Fibroblast of lung (primary cell): Measurements from ENCODE around the gene HIRIP3. TPM values are rescaled to one million over a fixed set of nuclear protein-coding genes. Genes with fewer than 3 reads are reported as not detected.

Experiments
- DNase-seq, 2 donors: peaks; one replicate each; pipeline versions ENCODE4 v3.0.0 to v3.0.0-alpha.2; 2010; ENCODE audit warnings: low read depth in 2 of 2
- H2AFZ ChIP-seq: 2 replicates; pipeline ENCODE4 v1.5.1; 2012; ENCODE audit warnings: low read length, control low read depth, inconsistent platforms
- H3K27ac ChIP-seq: 2 replicates; pipeline ENCODE4 v1.5.1; 2011; ENCODE audit warnings: low read length, control low read depth; ENCODE audit not compliant: insufficient read depth
- H3K27me3 ChIP-seq: 2 replicates; pipeline ENCODE4 v1.5.1; 2011; ENCODE audit warnings: mild to moderate bottlenecking, low read length; ENCODE audit not compliant: control insufficient read depth, insufficient read depth
- H3K36me3 ChIP-seq: 2 replicates; pipeline ENCODE4 v1.5.1; 2011; ENCODE audit warnings: low read length; ENCODE audit not compliant: control insufficient read depth, insufficient read depth
- H3K4me1 ChIP-seq: 2 replicates; pipeline ENCODE4 v1.5.1; 2011; ENCODE audit warnings: low read length; ENCODE audit not compliant: control insufficient read depth, insufficient read depth; ENCODE audit errors: extremely low read depth
- H3K4me2 ChIP-seq: 2 replicates; pipeline ENCODE4 v1.5.1; 2011; ENCODE audit warnings: low read length, control low read depth; ENCODE audit not compliant: insufficient read depth; ENCODE audit errors: extremely low read depth
- H3K4me3 ChIP-seq, 4 experiments: fragments of 200-600 bp in 1 of 4; sonication (generic) in 1 of 4; replicated peaks in 1 of 4; 2 replicates each; pipeline ENCODE4 v1.5.1; 2011 to 2016; ENCODE audit warnings: low read length in 4 of 4, low read depth in 3 of 4, mild to moderate bottlenecking in 3 of 4, control low read depth in 2 of 4, inconsistent platforms in 1 of 4, mixed read lengths in 1 of 4; ENCODE audit not compliant: insufficient read depth in 1 of 4; ENCODE audit errors: control extremely low read depth in 1 of 4
- H3K79me2 ChIP-seq: 2 replicates; pipeline ENCODE4 v1.5.1; 2012; ENCODE audit warnings: mild to moderate bottlenecking, low read length, inconsistent platforms; ENCODE audit not compliant: control insufficient read depth, insufficient read depth
- H3K9ac ChIP-seq: 2 replicates; pipeline ENCODE4 v1.5.1; 2011; ENCODE audit warnings: mild to moderate bottlenecking, low read length, control low read depth; ENCODE audit not compliant: insufficient read depth
- H3K9me3 ChIP-seq: 2 replicates; pipeline ENCODE4 v1.5.1; 2012; ENCODE audit warnings: low read depth, low read length; ENCODE audit not compliant: control insufficient read depth, insufficient read depth
- H4K20me1 ChIP-seq: 2 replicates; pipeline ENCODE4 v1.5.1; 2011; ENCODE audit warnings: low read length; ENCODE audit not compliant: control insufficient read depth, insufficient read depth; ENCODE audit errors: extremely low read depth
- CTCF ChIP-seq, 2 donors: IDR thresholded peaks in 1 of 2; conservative IDR thresholded peaks in 1 of 2; 1 replicate in 1 of 2; 2 replicates in 1 of 2; pipeline ENCODE4 v1.5.1; 2011 to 2012; ENCODE audit warnings: low read length in 2 of 2, control low read depth in 1 of 2, inconsistent platforms in 1 of 2, low read depth in 1 of 2, mild to moderate bottlenecking in 1 of 2
- EZH2 ChIP-seq: IDR thresholded peaks from 2 replicates; pipeline ENCODE4 v1.5.1; 2012; ENCODE audit warnings: low read length, control low read depth, mild to moderate bottlenecking; ENCODE audit errors: missing control alignments
- polyA plus RNA-seq, 2 donors: library from polyadenylated mRNA; depleted of rRNA in 1 of 2; stranded (reverse) in 1 of 2; unstranded in 1 of 2; fragments of >200 nt; gene quantifications; 2 replicates each; pipeline ENCODE4 v1.2.1, GENCODE V29; 2011 to 2012; ENCODE audit warnings: missing spikeins in 1 of 2
- total RNA-seq: library from RNA; depleted of rRNA; stranded (reverse); fragments of >200 nt; gene quantifications from 2 replicates; pipeline ENCODE4 v1.2.1, GENCODE V29; 2014

Gene HIRIP3
- total and polyA plus RNA-seq, 2 donors (not counting 1 experiment from before 2014, with no cell fraction given), result 3.0 to 7.9 TPM

- Histone ChIP-seq H3K79me2 (no peaks in the 10 kb centered on the region), H4K20me1 (no peaks in the 10 kb centered on the region), H2AFZ (no peak overlapping the region), H3K9ac (no peak overlapping the region), H3K36me3 (no peaks in the 10 kb centered on the region), H3K9me3 (no peaks in the 10 kb centered on the region), H3K4me1 (no peaks in the 10 kb centered on the region), H3K27ac (no peak overlapping the region), H3K4me2 (no peak overlapping the region), H3K27me3 (no peaks in the 10 kb centered on the region), H3K4me3 (no peak overlapping the region)
- no peak for DNase-seq
- TF ChIP-seq CTCF (conservative IDR thresholded peaks at IDR 0.05 in 1 of 2, IDR thresholded peaks at IDR 0.05 in 1 of 2; ENCODE audit: low read depth in 1 of 2, low read length in 2 of 2) (no peak), EZH2 (no peak)
Observed at GRCh38 chr16:29959293-29959692, 36.1 kb downstream of the HIRIP3 start.

GRCh38 chr16:29958756-29959155 lies 36.7 kb downstream of the HIRIP3 start:
- Histone ChIP-seq H3K27ac (no peak overlapping the region), H3K4me3 (no peak overlapping the region), H3K36me3 (no peaks in the 10 kb centered on the region), H3K27me3 (no peaks in the 10 kb centered on the region), H3K4me2 (no peak overlapping the region), H4K20me1 (no peaks in the 10 kb centered on the region), H3K9me3 (no peaks in the 10 kb centered on the region), H3K4me1 (no peaks in the 10 kb centered on the region), H2AFZ (no peak overlapping the region), H3K9ac (no peak overlapping the region), H3K79me2 (no peaks in the 10 kb centered on the region)
- no peak for DNase-seq
- TF ChIP-seq CTCF (conservative IDR thresholded peaks at IDR 0.05 in 1 of 2, IDR thresholded peaks at IDR 0.05 in 1 of 2; ENCODE audit: low read depth in 1 of 2, low read length in 2 of 2) (no peak), EZH2 (no peak)

GRCh38 chr16:29951625-29952365 lies 43.6 kb downstream of the HIRIP3 start:
- Histone ChIP-seq H4K20me1 (no peaks in the 10 kb centered on the region), H3K4me3 (no peak overlapping the region), H3K27me3 (no peaks in the 10 kb centered on the region), H3K36me3 (no peaks in the 10 kb centered on the region), H2AFZ (no peak overlapping the region), H3K79me2 (no peaks in the 10 kb centered on the region), H3K27ac (no peak overlapping the region), H3K4me2 (no peak overlapping the region), H3K9me3 (no peaks in the 10 kb centered on the region), H3K9ac (no peak overlapping the region), H3K4me1 (no peaks in the 10 kb centered on the region)
- no peak for TF ChIP-seq EZH2
- TF ChIP-seq CTCF (conservative IDR thresholded peaks at IDR 0.05 in 1 of 2, IDR thresholded peaks at IDR 0.05 in 1 of 2; ENCODE audit: low read depth in 1 of 2, low read length in 2 of 2), result no peak
- DNase-seq, result no peak
